Panc1 (cell line): Measurements from ENCODE around the gene NEURL1B. TPM values are rescaled to one million over a fixed set of nuclear protein-coding genes. Genes with fewer than 3 reads are reported as not detected.
"Not testable (repeated sequence)": the region's sequence is repeated elsewhere in the genome, so short reads cannot be mapped to it uniquely, and the experiment has no call there.

Source experiments
- ATAC-seq: fragments of 200-7000 bp; cut with Tn5 transposase; 2 replicates; pipeline ENCODE4 v1.9.1; 2020; ENCODE audit warnings: mild to moderate bottlenecking, moderate library complexity
- BruUV-seq: library from RNA; stranded (reverse); fragments of 400-500 nt; replicated peaks from 2 replicates; lab custom pipeline; 2021; lab: Mats Ljungman, UMichigan
- CTCF ChIA-PET: fragments of 300-600 bp; sonication (Branson Sonifier 250); formaldehyde crosslinking; loops from one replicate; lab custom pipeline; 2022; ENCODE audit warnings: antibody characterized with exemption; lab: Charles Lee
- POLR2A ChIA-PET: fragments of 300-600 bp; sonication (Branson Sonifier 250); formaldehyde crosslinking; loops from one replicate; lab custom pipeline; 2022; ENCODE audit warnings: antibody characterized with exemption; lab: Charles Lee
- DNase-seq: peaks from one replicate; pipeline ENCODE4 v3.0.0-alpha.2; 2010; ENCODE audit warnings: low read depth, low spot score
- H3K27ac ChIP-seq: 2 replicates; pipeline ENCODE4 v1.5.1; 2011; ENCODE audit warnings: mild to moderate bottlenecking, low read length, inconsistent platforms
- H3K27me3 ChIP-seq: fragments of 200-500 bp; sonication (Bioruptor generic); 2 replicates; pipeline ENCODE4 v1.6.0; 2014; ENCODE audit warnings: low read length, inconsistent platforms; ENCODE audit not compliant: control insufficient read depth, insufficient read depth
- H3K36me3 ChIP-seq: fragments of 200-500 bp; sonication (Bioruptor generic); 2 replicates; pipeline ENCODE4 v1.5.1; 2014; ENCODE audit warnings: inconsistent platforms, mild to moderate bottlenecking, low read length, moderate library complexity; ENCODE audit not compliant: control insufficient read depth, insufficient read depth
- H3K4me1 ChIP-seq: 2 replicates; pipeline ENCODE4 v1.5.1; 2011; ENCODE audit warnings: inconsistent platforms, mild to moderate bottlenecking, low read length, moderate library complexity; ENCODE audit not compliant: control insufficient read depth, insufficient read depth
- H3K4me3 ChIP-seq, 2 experiments: 2 replicates each; pipeline ENCODE4 v1.5.1; 2011 to 2012; ENCODE audit warnings: low read depth in 2 of 2, low read length in 2 of 2, mild to moderate bottlenecking in 2 of 2, inconsistent platforms in 1 of 2, moderate library complexity in 1 of 2
- H3K9me3 ChIP-seq: fragments of 200-500 bp; sonication (Bioruptor generic); 2 replicates; pipeline ENCODE4 v1.5.1; 2014; ENCODE audit warnings: low read depth, mild to moderate bottlenecking, inconsistent platforms, low read length, moderate library complexity; ENCODE audit not compliant: control insufficient read depth, insufficient read depth
- CTCF ChIP-seq: fragments of 450-650 bp; IDR thresholded peaks from 2 replicates; pipeline ENCODE4 v1.5.1; 2017; ENCODE audit warnings: mild to moderate bottlenecking
- POLR2AphosphoS5 ChIP-seq: IDR thresholded peaks from 2 replicates; pipeline ENCODE4 v1.6.1; 2012; ENCODE audit warnings: mild to moderate bottlenecking, low read depth, low read length, moderate library complexity
- REST ChIP-seq, 2 experiments: IDR thresholded peaks; 2 replicates each; pipeline ENCODE4 v1.6.1; 2011 to 2012; ENCODE audit warnings: low read depth in 2 of 2, control low read depth in 1 of 2, low read length in 1 of 2, mild to moderate bottlenecking in 1 of 2, moderate library complexity in 1 of 2; ENCODE audit not compliant: insufficient read depth in 1 of 2
- SIN3A ChIP-seq: IDR thresholded peaks from 2 replicates; pipeline ENCODE4 v1.6.1; 2012; ENCODE audit warnings: low read depth, mild to moderate bottlenecking, low read length, moderate library complexity, borderline replicate concordance; ENCODE audit not compliant: insufficient read depth
- TCF7L2 ChIP-seq: IDR thresholded peaks from 2 replicates; pipeline ENCODE4 v1.6.1; 2011; ENCODE audit warnings: mild to moderate bottlenecking, low read depth, low read length, inconsistent platforms
- in situ Hi-C: cut with HindIII; loops from 2 replicates; pipeline ENCODE4 v1.10.0; 2016; ENCODE audit warnings: low sequenced_read_pairs, low pct_unique_long_range_greater_than_20kb
- intact Hi-C: fragments of 100-400 bp; cut with micrococcal nuclease; formaldehyde crosslinking; loops from one replicate; pipeline ENCODE4 v1.10.0; 2022; ENCODE audit not compliant: unreplicated experiment
- total RNA-seq: library from RNA; stranded (reverse); gene quantifications from one replicate; pipeline ENCODE4 v1.2.1, GENCODE V29; 2021; ENCODE audit not compliant: unreplicated experiment

NEURL1B gene
- total RNA-seq, 1 experiment from 2014 or later = 5.3 TPM

GRCh38 chr5:172648013-172648381 is 6.9 kb downstream of the NEURL1B start:
- Histone ChIP-seq H3K27ac (no peak overlapping the region), H3K36me3 (no peaks in the 10 kb centered on the region), H3K4me1 (peaks cover 7% of the 10 kb centered on the region; the same call in 1 of the 2 replicates), H3K9me3 (no peaks in the 10 kb centered on the region), H3K27me3 (no peaks in the 10 kb centered on the region), H3K4me3 (no peak overlapping the region)
- intact Hi-C loops (no loop called here), in situ Hi-C loops (no loop called here)
- DNase-seq (no peak), ATAC-seq (no peak)
- ChIA-PET POLR2A (interaction anchor here (0.6 kb wide), 1 partner anchor 106 kb away, joined by 10 read pairs; no protein-coding TSS in a partner anchor), CTCF (interaction anchor here (0.6 kb wide), 5 partner anchors 13 to 139 kb away, joined by 3 to 8 read pairs (median 5); no protein-coding TSS in a partner anchor)
- no peak for TF ChIP-seq REST (IDR thresholded peaks at IDR 0.05; ENCODE audit: insufficient read depth in 1 of 2, low read depth in 2 of 2, low read length in 1 of 2)
- no peak for TF ChIP-seq SIN3A
- TF ChIP-seq POLR2AphosphoS5 = no peak
- TF ChIP-seq TCF7L2 = no peak
- TF ChIP-seq CTCF = no peak
- no TSS peak for BruUV-seq

DNA sequence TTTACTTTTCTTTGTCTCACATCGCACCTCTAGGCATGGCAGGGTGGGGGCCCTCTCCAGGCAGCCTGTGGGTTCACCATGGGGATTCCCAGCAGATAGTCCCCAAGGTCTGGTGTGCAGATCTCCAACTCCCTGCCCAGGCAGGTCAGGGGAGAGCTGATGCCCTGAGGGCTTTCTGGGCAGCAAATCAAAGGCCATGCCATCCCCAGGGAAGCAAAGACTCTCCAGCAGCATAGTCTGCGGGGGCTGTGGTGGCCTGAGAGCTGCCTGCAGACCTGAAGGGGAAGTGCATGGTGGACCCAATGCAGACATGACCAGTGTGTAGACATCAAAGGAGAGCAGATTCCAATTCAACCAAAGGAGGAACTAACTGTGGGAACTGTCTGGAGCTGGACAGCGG is 7.7 kb downstream of the NEURL1B start:
- POLR2A ChIA-PET = interaction anchor here (0.6 kb wide), 3 partner anchors 48 to 427 kb away, joined by 3 to 4 read pairs (median 3); no protein-coding TSS in a partner anchor
- intact Hi-C loops = no loop called here
- in situ Hi-C loops = no loop called here

DNA sequence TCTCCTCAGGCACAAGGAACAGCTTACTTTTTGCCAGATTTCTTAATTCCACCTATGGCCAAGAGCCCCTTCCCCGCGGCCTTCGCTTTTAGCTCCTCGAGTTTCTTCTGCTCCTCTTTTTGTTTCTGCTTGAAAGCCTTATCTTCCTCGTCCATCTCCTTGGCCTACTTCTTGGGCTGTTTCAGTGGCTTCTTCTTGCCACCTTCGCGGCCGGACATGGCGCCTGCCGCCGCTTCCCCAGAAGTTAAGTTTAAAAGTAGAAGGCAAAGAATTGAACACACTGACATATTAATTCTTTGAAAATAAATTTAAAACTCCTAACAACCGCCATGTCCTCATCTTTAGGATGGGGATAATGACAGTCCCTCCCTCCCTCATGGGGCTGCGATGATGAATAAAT is 15.4 kb downstream of the NEURL1B start:
- in situ Hi-C loops, BruUV-seq: not testable (repeated sequence)

More for the DNA sequence above, 7.7 kb downstream of the NEURL1B start:
- no peaks in the 10 kb centered on the region for H3K9me3 ChIP-seq
- H3K36me3 ChIP-seq = no peaks in the 10 kb centered on the region
- peak; percentile 71; the same call in 1 of the 2 replicates for TF ChIP-seq TCF7L2
- TF ChIP-seq POLR2AphosphoS5 = no peak
- no peak for TF ChIP-seq CTCF
- TF ChIP-seq SIN3A = no peak
- ATAC-seq = no peak
- peaks cover 3% of the 10 kb centered on the region; the same call in 1 of the 2 replicates for H3K4me1 ChIP-seq
- CTCF ChIA-PET = no interaction called here
- no peak overlapping the region for H3K4me3 ChIP-seq
- no peak for DNase-seq
- BruUV-seq = no TSS peak
- H3K27me3 ChIP-seq = no peaks in the 10 kb centered on the region
- H3K27ac ChIP-seq = no peak overlapping the region

GRCh38 chr5:172657524-172658233 is 16.6 kb downstream of the NEURL1B start:
- H3K9me3 ChIP-seq, in situ Hi-C loops, H3K27ac ChIP-seq, H3K4me1 ChIP-seq, H3K27me3 ChIP-seq, BruUV-seq, H3K36me3 ChIP-seq, ATAC-seq, DNase-seq, CTCF ChIA-PET, intact Hi-C loops, POLR2A ChIA-PET, H3K4me3 ChIP-seq: not testable (repeated sequence)

More for the DNA sequence above, 15.4 kb downstream of the NEURL1B start:
- H3K27ac ChIP-seq, DNase-seq, intact Hi-C loops, POLR2A ChIA-PET, H3K36me3 ChIP-seq, CTCF ChIA-PET, H3K4me1 ChIP-seq, H3K27me3 ChIP-seq, ATAC-seq, H3K4me3 ChIP-seq, H3K9me3 ChIP-seq: not testable (repeated sequence)
